Hippocampal formation (tissue), 2 donors: ENCODE measurements around the gene GLRX2.

Source experiments
- DNase-seq, 2 donors: peaks; one replicate each; lab custom pipeline; 2025; lab: John Stamatoyannopoulos, UW

Gene GLRX2

DNA sequence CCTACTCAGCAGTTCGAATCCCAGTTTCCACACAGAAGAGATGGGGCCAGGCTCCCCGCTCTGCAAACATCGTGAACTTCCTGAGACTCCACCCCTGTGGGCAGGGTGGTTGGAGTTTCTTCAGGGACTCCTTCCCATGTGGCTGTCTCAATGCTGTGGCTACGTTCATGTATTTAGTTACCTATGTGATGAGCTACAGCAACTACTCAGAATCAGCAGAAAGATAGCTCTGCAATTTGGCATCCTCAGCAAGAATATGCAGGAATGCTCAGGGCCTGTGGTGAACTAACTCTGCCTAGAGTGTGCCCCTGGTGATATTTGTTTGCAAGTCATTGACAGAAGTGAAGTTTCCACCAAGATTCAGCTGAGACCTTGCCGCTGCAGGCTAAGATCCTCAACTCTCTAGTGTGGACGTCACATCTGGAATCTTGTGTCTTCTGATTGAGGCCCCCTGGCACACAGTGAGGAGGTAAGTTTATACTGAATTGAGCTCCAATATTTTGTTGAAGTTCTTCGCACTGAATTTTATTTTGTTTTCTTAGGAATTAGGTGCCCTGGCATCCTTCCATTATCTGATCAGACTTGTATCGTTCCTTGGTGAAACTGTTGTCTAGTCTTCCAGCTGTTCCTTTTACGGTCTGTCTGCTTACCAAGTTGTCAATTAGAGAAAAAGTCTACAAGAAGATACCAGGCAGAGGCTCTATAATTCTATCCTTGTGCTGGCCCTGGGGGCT, 8.2 kb upstream of the GLRX2 start:
- DNase-seq: no peak

DNA sequence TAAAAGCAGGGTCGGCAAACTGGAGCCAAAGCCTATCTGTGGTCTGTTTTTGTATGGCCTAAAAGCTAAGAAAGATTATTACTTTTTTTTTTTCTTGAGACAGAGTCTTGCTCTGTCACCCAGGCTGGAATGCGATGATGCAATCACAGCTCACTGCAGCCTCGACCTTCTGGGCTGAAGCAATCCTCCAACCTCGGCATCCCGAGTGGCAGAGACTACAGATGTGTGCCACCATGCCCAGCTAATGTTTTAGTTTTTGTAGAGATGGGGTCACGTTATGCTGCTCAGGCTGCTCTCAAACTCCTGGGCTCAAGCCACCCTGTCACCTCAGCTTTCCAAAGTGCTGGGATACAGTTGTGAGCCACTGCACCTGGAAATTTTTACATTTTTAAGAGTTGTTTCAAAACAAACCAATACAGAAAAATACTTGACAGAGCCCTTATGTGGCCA, 6.5 kb upstream of the GLRX2 start:
- no peak for DNase-seq

DNA sequence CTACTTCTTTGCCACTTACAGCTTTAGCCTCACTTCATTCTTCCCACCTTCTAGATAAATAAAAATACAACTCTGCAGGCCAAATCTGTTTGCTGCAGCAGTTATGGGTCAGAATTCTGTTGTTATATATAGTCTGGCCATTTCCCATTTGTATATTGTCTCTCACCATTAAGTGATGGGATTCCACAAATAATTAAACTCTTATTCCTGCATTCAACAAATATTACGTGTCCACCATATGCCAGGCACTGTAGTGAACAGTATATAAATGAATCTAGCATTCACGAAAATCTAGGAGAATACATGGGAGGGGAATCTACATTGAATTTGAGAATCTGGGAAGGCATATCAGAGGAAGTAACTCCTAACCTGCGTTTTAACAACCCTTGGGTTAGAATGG, 5.7 kb upstream of the GLRX2 start:
- DNase-seq: no peak

DNA sequence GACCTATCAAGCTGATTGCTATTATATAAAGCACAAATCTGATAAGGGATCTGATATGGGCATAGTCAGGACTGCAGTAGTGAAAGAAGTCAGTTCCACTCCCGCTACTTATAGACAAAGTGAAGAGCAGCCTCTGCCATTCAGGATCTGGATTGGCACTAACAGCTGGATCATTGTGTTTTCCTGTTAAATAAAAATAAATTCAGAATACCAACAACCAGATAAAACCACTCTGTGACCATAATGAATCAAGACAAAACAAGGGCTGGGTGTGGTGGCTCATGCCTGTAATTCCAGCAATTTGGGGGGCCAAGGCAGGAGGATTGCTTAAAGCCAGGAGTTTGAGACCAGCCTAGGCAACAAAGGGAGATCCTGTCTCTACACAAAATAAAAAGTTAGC, 5.0 kb upstream of the GLRX2 start:
- no peak for DNase-seq

DNA sequence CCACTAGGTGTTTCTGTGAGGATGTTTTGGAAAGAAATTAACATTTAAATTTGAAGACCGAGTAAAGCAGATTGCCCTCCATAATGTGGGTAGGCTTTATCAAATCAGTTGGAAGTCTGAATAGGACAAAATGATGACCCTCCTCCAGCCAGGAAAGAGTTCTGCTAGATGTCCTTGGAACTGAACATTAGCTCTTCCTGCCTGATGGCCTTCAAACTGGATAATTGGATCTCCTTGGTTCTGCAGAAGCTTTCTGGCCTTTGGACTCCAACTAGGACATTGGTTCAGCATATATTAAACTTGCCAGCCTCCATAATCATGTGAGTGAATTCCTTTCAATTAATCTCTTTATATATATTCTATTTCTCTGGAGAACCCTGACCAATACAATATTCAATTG, 4.4 kb upstream of the GLRX2 start:
- no peak for DNase-seq

DNA sequence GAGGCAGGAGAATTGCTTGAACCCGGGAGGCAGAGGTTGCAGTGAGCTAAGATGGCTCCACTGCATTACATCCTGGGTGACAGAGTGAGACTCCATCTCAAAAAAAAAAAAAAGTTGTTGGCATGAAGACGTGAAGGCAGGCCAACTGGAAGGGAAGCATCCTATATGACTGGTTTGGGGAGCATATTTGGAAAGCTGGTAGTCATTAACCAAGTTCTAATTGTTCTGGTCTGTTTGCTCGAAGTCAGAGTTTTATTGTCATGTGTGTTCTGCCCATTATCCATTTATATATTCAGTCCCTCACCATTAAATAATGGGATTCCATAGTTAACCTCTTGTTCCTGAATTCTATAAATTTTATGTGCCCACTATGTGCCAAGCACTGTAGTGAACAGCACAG, 3.3 kb upstream of the GLRX2 start:
- no peak for DNase-seq

DNA sequence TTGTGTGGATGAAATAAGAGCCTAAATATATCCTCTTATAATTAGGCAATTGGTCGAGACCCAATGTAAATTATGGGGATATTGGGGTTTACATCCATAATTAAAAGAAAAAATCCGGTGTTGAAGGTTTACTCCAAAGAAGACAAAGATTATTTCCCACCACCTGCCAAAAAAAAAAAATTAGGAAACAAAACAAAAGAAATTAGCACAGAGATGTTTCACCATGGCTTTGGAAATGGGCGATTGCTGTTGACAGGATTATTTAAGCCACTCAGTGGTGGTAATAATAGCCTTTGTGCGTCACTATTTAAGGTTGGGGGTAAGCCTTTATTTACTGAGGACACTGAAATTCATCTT, 585 bp upstream of the GLRX2 start:
- no peak for DNase-seq

DNA sequence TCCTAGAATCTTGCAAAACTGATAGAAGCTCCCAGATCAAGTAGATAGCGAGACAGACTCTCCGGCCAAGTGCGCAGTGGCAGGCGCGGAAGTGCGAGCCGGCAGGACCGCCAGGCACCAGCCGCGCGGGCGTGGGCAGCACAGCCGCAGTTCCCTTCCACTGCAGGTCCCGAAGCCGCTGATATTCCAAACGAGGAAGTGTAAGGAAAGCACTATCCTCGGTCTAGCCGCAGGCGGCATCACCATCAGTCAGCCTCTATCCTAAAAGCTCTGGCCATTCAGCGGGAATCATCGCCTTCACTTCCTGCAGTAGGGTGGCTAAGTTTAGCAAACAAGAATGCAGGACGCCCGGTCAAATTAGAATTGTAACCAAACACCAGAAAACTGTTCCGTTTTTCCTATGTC, 710 bp downstream of the GLRX2 start:
- DNase-seq: peak; percentile 20 to 73

DNA sequence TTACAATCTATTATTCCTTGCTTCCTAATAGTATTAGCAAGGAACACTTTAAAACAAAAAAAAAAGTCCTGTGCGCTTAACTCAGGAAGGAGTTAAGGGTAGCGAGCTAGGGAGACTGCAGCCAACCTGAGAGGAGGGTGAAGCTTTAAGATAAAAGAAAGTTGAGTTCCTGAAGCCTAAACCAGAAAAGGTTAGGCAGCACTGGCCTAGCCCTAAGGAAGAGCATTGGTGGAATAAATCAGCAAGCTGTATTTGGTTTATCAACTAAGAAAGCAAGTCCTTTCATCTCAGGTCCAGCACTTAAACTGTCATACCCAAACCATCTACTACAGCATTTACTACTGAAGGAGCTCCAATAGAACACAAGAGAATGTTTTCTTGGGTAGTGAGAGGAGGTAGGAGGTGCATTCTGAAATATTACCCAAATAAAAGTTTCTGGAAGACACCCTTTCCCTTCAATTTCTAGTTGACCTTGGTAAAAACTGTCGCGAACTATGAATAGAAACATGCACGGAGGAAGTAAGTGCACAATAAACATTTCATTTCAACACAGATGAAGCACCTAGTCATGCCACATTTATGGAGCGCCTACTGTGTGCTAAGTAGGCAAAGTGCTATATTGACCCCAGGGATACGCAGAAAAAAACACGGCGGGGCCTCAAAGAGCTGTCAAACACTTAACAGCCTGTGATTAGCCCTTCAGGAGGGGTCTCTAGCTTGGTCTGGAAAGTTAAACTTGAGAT, 1.3 kb downstream of the GLRX2 start:
- no peak for DNase-seq

DNA sequence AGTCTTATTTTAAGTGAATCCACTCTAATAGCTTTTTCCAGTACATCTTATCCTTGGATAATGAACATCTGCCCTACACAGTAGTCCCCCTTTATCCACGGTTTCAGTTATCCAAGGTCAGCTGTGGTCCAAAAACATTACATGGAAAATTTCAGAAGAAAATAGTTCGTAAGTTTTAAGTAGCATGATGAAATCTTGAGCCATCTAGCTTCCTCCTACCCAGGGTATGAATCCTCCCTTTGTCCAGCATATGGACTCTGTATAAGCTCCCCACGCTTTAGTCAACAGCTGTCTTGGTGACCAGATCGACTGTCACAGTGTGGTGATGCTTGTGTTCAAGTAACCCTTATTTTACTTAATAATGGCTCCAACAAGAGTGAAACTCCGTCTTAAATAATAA, 2.6 kb downstream of the GLRX2 start:
- DNase-seq: no peak

DNA sequence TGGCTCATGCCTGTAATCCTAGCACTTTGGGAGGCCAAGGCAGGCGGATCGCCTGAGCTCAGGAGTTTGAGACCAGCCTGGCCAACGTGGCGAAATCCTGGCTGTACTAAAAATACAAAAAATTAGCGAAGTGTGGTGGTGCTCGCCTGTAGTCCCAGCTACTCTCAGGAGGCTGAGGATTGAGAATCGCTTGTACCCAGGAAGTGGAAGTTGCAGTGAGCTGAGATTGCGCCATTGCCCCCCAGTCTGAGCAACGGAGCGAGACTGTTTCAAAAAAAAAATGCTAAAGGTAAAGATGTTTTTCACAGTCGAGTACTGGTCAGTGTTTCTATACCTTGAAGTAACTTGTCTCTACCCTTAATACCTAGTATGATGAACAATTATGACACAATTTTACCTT, 11.1 kb downstream of the GLRX2 start:
- no peak for DNase-seq

DNA sequence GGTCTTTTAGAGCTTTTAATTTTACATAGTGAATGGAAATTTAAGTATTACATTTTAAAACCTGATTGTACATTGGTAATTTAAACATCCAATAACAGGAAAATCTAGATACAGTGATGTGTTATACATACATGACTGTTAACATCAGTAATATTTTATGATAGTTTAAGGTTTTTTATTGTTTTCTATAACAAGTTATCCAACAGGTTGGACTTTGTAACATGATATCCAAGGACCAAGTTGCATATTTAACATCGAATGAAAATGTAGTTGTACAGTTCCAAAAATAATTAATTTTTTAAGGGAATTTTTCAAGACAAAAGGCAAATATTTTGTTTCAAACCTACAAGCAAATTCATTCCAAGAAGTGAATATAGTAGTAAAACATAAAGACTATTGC, 14.3 kb downstream of the GLRX2 start:
- DNase-seq: no peak

DNA sequence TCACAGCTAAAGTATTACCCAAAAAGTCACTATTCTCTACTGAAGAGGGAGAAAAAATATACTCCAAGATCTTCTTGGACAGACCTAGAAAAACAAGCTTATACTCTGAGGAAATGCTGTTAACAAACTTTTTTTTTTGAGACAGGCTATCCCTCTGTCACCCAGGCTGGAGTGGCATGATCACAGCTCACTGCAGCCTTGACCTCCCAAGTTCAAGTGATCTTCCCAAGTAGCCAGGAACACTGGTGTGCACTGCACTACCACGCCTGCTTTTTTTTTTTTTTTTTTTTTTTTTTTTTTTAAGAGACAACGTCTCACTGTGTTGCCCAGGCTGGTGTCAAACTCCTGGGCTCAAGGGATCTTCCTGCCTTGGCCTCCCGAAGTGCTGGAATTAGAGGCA, 17.3 kb downstream of the GLRX2 start:
- DNase-seq: no peak

DNA sequence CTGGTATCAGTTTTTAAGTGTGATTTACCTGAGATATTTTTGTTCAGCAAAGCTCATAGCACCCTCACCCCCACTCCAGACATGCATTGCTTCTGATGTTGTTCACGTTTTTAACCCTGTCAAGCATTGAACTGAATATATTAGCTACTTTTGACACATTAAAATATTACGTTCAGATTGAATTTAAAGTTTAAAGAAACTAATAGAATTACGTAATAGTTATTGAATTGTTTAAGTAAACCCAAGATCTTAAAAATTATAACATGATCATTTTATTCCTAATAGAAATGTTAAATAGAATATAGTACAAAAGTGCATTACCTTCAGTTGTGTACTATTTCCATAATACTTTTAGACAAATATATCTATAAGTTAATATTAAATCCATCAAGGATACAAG, 18.9 kb downstream of the GLRX2 start:
- DNase-seq: no peak

DNA sequence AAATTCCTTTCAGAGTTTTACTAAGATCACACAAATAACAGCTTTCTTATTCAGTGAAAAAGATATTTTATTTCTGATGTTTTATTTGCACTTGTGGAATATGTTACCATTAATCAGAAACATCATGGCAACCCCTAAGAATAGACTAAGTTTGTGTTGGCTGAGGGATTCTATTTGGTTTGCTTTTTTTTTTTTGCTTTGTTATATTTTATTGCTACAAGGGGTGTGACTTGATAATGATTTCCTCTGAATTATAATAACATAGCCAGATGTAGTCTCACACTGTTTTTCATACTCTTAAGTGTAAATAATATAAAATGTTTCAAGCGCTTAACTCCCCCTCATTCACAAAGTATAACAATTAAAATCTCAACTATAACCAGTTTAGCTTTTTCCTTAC, 20.0 kb downstream of the GLRX2 start:
- DNase-seq: no peak

DNA sequence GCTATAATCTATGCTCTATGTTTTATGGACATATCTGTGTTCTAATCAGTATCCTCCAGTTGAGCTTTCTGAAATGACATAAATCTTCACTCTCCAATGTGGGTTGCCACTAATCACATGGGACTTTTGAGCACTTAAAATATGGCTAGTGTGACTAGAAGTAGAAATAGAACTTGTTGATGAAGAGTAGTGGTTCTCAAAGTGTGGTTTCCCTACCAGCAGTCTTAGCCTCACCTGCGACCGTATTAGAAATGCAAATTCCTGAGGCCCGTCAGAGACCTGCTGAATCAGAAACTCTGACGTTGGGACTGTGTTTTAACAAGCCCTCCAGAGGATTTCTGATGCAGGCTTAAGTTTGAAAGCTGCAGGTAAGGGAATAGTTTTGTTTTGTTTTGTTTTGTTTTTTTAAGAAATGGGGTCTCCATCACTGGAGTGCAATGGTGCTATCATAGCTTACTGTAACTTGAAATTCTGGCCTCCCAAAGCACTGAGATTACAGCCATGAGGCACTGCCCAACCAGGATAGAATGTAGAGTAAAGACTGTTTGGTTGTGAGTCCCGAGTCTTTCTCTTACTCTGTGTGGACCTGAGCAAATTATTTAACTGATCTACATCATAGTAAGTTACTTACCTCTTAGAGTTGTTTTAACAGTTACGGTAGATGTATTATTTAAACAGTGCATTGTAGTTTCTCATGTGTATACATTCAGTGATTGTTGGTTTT, 21.7 kb downstream of the GLRX2 start:
- no peak for DNase-seq

DNA sequence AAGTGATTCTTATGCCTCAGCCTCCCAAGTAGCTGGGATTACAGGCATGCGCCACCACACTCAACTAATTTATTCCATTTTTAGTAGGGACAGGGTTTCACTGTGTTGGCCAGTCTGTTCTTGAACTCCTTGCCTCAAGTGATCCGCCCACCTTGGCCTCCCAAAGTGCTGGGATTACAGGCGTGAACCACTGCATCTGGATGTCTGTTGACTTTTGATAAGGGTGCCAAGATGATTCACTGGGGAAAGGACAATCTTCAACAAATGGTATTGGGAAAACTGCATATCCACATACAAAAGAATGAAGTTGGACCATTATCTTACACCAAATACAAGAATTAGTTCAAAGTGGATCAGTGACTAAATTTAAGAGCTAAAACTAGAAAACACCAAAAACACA, 26.0 kb downstream of the GLRX2 start:
- no peak for DNase-seq

DNA sequence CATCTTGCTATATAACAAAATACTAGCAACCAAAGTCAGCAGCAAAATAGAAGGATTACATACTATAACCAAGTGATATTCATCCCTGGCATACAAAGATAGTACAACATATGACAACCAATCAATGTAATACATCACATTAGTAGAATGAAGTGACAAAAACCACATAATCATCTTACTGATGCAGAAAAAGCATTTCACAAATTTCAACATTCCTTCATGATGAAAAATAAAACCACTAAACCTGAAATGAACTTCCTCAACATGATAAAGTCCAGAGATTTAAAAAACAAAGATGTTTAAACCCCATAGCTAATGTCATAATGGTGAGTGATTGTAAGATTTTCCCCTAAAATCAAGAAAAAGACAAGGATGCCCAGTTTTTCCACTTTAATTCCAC, 27.2 kb downstream of the GLRX2 start:
- no peak for DNase-seq

DNA sequence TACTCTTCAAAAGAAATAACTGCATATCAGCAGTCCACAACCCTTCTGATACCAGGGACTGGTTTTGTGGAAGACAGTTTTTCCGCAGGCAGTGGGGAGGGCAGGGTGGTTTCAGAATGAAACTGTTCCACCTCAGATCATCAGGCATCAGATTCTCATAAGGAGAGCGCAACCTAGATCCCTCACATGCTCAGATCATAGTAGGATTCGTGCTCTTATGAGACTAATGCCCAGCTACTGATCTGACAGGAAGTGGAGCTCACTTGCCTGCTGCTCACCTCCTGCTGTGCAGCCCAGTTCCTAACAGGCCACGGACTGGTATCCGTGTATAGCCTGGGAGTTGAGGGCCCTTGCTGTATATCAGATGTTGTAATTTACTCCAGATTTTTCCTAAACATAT, 34.3 kb downstream of the GLRX2 start:
- DNase-seq: no peak

DNA sequence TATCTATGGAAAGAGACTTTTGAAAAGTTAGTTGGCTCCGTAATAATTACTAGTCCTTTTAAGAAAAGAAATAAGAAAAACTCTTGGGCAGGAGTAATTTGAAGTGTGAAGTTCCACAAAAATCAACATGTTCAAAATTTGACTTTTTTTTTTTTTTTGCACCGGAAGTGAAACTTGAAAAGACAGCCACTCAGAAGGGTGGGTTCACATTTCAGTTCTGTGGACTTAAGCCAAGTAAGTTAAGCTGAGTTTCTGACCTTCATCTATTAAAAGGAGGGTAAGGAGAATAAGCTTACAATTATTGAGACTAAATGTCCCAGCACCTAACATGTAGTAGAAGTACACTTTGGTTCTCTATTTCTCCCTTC, 34.8 kb downstream of the GLRX2 start:
- no peak for DNase-seq

DNA sequence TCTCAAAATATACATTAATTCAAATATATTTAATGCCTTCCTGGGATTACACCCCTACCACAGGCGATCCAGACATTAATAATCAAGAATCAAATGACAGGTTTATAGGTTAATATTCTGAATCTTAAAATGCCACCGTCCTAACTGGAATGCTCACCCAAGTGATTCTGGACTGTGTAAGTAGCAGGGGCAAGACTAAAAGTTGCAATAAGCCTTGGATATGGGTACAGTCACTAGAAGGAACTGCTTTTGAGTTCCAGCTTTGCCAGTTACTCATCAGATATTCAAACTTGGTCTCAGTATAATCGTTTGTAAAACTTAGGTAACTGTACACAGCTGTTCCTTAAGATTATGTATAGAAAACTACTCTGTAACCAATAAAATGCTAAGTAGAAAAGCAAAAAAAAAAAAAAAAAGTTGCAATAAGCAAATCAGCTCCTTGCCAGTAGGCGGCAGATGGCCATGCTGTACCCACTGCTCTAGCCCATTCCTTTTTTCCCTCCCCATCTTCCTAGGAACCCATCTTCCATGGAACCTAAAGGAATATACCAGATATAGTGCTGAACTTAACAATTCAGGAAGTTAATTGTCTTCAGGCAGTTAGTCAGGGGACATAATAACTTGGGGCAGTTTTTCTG, 35.3 kb downstream of the GLRX2 start:
- no peak for DNase-seq

DNA sequence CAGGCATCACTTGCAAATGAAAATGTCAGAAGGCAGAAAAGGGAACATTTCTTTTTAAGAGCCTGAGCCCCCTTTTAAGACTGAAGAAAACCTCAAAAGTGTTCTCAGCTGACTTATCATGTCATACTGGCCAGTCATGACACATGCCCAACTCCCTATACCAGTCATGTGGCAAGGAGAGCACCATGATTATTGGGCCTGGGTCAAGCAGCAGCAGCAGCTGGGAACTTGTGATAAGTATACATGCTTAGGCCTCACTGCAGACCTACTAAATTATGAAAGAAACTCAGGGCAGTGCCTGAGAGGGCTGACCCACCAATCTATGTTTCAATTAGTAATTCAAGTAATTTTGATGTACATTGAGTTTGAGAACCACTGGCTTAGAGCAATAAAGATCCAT, 37.2 kb downstream of the GLRX2 start:
- no peak for DNase-seq

DNA sequence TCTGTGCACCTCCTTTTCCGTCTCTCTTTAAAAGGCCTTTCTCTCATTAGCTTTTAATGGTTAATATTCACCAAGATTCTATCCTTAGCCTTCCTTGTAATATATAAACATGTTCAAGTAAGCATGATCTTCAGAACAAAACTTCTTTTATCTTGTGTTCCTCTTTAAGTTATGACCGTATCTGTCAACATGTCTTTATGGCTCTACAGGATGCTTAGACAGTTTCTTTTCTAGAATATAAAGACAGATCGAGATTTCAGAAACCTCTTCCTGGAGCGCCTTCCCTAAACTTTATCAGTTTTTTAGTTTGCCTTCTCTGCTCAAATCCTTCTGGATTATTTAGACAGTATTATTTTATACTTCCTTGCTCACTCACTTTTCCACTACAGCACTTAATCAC, 38.6 kb downstream of the GLRX2 start:
- no peak for DNase-seq
